Keratinocyte (primary cell): ENCODE results near the gene NR1H4. TPM values are rescaled to one million over a fixed set of nuclear protein-coding genes. Genes with fewer than 3 reads are reported as not detected.

Experiments used
- DNase-seq: peaks from one replicate; pipeline ENCODE4 v3.0.0-alpha.2; 2011; ENCODE audit warnings: low read depth, missing footprints, low spot score
- FAIRE-seq: peaks from 2 replicates; lab custom pipeline; 2011; peaks lifted over from hg19 to GRCh38; lab: Jason Lieb, UNC
- H2AFZ ChIP-seq: 2 replicates; pipeline ENCODE4 v1.6.0; 2012; ENCODE audit warnings: low read length, control low read depth, inconsistent platforms; ENCODE audit not compliant: control insufficient read depth
- H3K27ac ChIP-seq: 2 replicates; pipeline ENCODE4 v1.5.1; 2011; ENCODE audit warnings: low read length; ENCODE audit not compliant: control insufficient read depth, insufficient read depth
- H3K27me3 ChIP-seq: 3 replicates; pipeline ENCODE4 v1.6.0; 2011; ENCODE audit warnings: low read length; ENCODE audit not compliant: control insufficient read depth, insufficient read depth; ENCODE audit errors: extremely low read depth
- H3K36me3 ChIP-seq, 2 experiments: 2 replicates in 1 of 2; 3 replicates in 1 of 2; pipeline ENCODE4 v1.5.1; 2011; ENCODE audit warnings: low read length in 2 of 2, mild to moderate bottlenecking in 1 of 2; ENCODE audit not compliant: control insufficient read depth in 2 of 2, insufficient read depth in 2 of 2; ENCODE audit errors: extremely low read depth in 1 of 2
- H3K4me1 ChIP-seq: 3 replicates; pipeline ENCODE4 v1.5.1; 2011; ENCODE audit warnings: low read length; ENCODE audit not compliant: control insufficient read depth, insufficient read depth; ENCODE audit errors: extremely low read depth
- H3K4me2 ChIP-seq: 3 replicates; pipeline ENCODE4 v1.6.0; 2011; ENCODE audit warnings: low read depth, low read length; ENCODE audit not compliant: control insufficient read depth, insufficient read depth; ENCODE audit errors: extremely low read depth
- H3K4me3 ChIP-seq, 3 experiments: fragments of 200-600 bp in 1 of 3; sonication (generic) in 1 of 3; 2 replicates in 2 of 3; 3 replicates in 1 of 3; pipeline ENCODE4 v1.5.1; 2011 to 2016; ENCODE audit warnings: low read length in 3 of 3, mild to moderate bottlenecking in 3 of 3, control low read depth in 2 of 3, inconsistent platforms in 1 of 3, low read depth in 1 of 3, mixed read lengths in 1 of 3, mixed run types in 1 of 3, moderate library complexity in 1 of 3; ENCODE audit not compliant: control insufficient read depth in 2 of 3, insufficient read depth in 2 of 3; ENCODE audit errors: extremely low read depth in 1 of 3
- H3K79me2 ChIP-seq: 2 replicates; pipeline ENCODE4 v1.6.0; 2012; ENCODE audit warnings: low read length; ENCODE audit not compliant: control insufficient read depth, insufficient read depth
- H3K9ac ChIP-seq: 3 replicates; pipeline ENCODE4 v1.6.0; 2011; ENCODE audit warnings: low read length; ENCODE audit not compliant: control insufficient read depth, insufficient read depth; ENCODE audit errors: extremely low read depth
- H3K9me1 ChIP-seq: 3 replicates; pipeline ENCODE4 v1.6.0; 2011; ENCODE audit warnings: low read length; ENCODE audit not compliant: control insufficient read depth, insufficient read depth; ENCODE audit errors: extremely low read depth
- H3K9me3 ChIP-seq: 2 replicates; pipeline ENCODE4 v1.5.1; 2012; ENCODE audit warnings: low read depth, low read length; ENCODE audit not compliant: control insufficient read depth
- H4K20me1 ChIP-seq: 3 replicates; pipeline ENCODE4 v1.6.0; 2011; ENCODE audit warnings: low read length; ENCODE audit not compliant: control insufficient read depth, insufficient read depth; ENCODE audit errors: extremely low read depth
- EZH2 ChIP-seq: IDR thresholded peaks from one replicate; pipeline ENCODE4 v1.6.1; 2012; ENCODE audit warnings: inconsistent platforms, mild to moderate bottlenecking, low read length, moderate library complexity
- dilution Hi-C: fragments of 300-500 bp; cut with MboI; formaldehyde crosslinking; loops from one replicate; pipeline ENCODE4 v1.7.0; 2020; ENCODE audit warnings: low sequenced_read_pairs; ENCODE audit not compliant: extremely low pct_ligation_motif_present
- polyA plus RNA-seq, 5 experiments: library from polyadenylated mRNA; depleted of rRNA in 3 of 5; stranded (reverse) in 3 of 5; stranded (forward) in 1 of 5; unstranded in 1 of 5; fragments of >200 nt; gene quantifications; 1 replicate in 1 of 5; 2 replicates in 3 of 5; 3 replicates in 1 of 5; pipeline versions ENCODE4 v1.2.1 to v1.2.3, GENCODE V29; 2011 to 2012; ENCODE audit warnings: missing spikeins in 2 of 5, low read depth in 1 of 5, low replicate concordance in 1 of 5
- TF ChIP-seq, protein P1 (sequence below), 3 experiments: IDR thresholded peaks in 1 of 3; conservative IDR thresholded peaks in 1 of 3; optimal IDR thresholded peaks in 1 of 3; 2 replicates in 2 of 3; 3 replicates in 1 of 3; pipeline versions ENCODE3 to v1.5.1; 2011; ENCODE audit warnings: low read length in 3 of 3, mild to moderate bottlenecking in 3 of 3, moderate library complexity in 2 of 3, control low read depth in 1 of 3, inconsistent platforms in 1 of 3; ENCODE audit not compliant: insufficient read depth in 2 of 3; ENCODE audit errors: extremely low read depth in 1 of 3

Gene NR1H4
- polyA plus RNA-seq, 1 donor (not counting 4 experiments of a cell fraction or from before 2014, with no cell fraction given), result not detected

- no peaks in the 10 kb centered on the region for H3K4me1 ChIP-seq
- H2AFZ ChIP-seq, result no peak overlapping the region
- no peaks in the 10 kb centered on the region for H3K36me3 ChIP-seq
- no peak overlapping the region for H3K9ac ChIP-seq
- H4K20me1 ChIP-seq, result no peaks in the 10 kb centered on the region
- H3K4me3 ChIP-seq, result no peak overlapping the region
- no peaks in the 10 kb centered on the region for H3K9me1 ChIP-seq
- H3K9me3 ChIP-seq, result no peaks in the 10 kb centered on the region
- no peak for FAIRE-seq
- TF ChIP-seq EZH2, result no peak
- TF ChIP-seq, protein P1, sequence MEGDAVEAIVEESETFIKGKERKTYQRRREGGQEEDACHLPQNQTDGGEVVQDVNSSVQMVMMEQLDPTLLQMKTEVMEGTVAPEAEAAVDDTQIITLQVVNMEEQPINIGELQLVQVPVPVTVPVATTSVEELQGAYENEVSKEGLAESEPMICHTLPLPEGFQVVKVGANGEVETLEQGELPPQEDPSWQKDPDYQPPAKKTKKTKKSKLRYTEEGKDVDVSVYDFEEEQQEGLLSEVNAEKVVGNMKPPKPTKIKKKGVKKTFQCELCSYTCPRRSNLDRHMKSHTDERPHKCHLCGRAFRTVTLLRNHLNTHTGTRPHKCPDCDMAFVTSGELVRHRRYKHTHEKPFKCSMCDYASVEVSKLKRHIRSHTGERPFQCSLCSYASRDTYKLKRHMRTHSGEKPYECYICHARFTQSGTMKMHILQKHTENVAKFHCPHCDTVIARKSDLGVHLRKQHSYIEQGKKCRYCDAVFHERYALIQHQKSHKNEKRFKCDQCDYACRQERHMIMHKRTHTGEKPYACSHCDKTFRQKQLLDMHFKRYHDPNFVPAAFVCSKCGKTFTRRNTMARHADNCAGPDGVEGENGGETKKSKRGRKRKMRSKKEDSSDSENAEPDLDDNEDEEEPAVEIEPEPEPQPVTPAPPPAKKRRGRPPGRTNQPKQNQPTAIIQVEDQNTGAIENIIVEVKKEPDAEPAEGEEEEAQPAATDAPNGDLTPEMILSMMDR (optimal IDR thresholded peaks at IDR 0.05 in 1 of 3, IDR thresholded peaks at IDR 0.05 in 1 of 3, conservative IDR thresholded peaks at IDR 0.05 in 1 of 3; ENCODE audit: extremely low read depth in 1 of 3, insufficient read depth in 2 of 3, low read length in 3 of 3), result no peak
- no peak for DNase-seq
- H3K79me2 ChIP-seq, result no peaks in the 10 kb centered on the region
- H3K27ac ChIP-seq, result no peak overlapping the region
- H3K27me3 ChIP-seq, result no peaks in the 10 kb centered on the region
- no peak overlapping the region for H3K4me2 ChIP-seq
- dilution Hi-C loops, result no loop called here
These were observed 80.3 kb downstream of the NR1H4 start for GRCh38 chr12:100553936-100554335.

GRCh38 chr12:100554608-100555077 lies 81.0 kb downstream of the NR1H4 start:
- Histone ChIP-seq H3K27ac (no peak overlapping the region), H3K4me3 (no peak overlapping the region), H3K4me1 (no peaks in the 10 kb centered on the region), H3K9me3 (no peaks in the 10 kb centered on the region), H3K79me2 (no peaks in the 10 kb centered on the region), H3K27me3 (no peaks in the 10 kb centered on the region), H3K9ac (no peak overlapping the region), H3K9me1 (no peaks in the 10 kb centered on the region), H3K36me3 (no peaks in the 10 kb centered on the region), H2AFZ (no peak overlapping the region), H4K20me1 (no peaks in the 10 kb centered on the region), H3K4me2 (no peak overlapping the region)
- dilution Hi-C loops, result no loop called here
- DNase-seq (peak; percentile 52), FAIRE-seq (peak; percentile 13)
- TF ChIP-seq, protein P1 (optimal IDR thresholded peaks at IDR 0.05 in 1 of 3, IDR thresholded peaks at IDR 0.05 in 1 of 3, conservative IDR thresholded peaks at IDR 0.05 in 1 of 3; ENCODE audit: extremely low read depth in 1 of 3, insufficient read depth in 2 of 3, low read length in 3 of 3), result peak; percentile 51 to 94 (median 91)
- TF ChIP-seq EZH2, result no peak
